ENCODE data around the gene PIGK. TPM values are rescaled to one million over a fixed set of nuclear protein-coding genes. Genes with fewer than 3 reads are reported as not detected.
A peak's percentile ranks its signal among the peaks of the same experiment; 100 is the strongest.
"Not testable (repeated sequence)": the region's sequence is repeated elsewhere in the genome, so short reads cannot be mapped to it uniquely, and the experiment has no call there.

Gene PIGK
- total RNA-seq: 10 to 100 TPM; 29.3 to 34.2 TPM
- long read RNA-seq, full-length matches to known transcripts: 30 of 31 reads
- long read RNA-seq, partial matches to known transcripts: 0 of 31 reads
- long read RNA-seq, other reads (novel, unspliced or antisense): 1 of 31 reads

DNA sequence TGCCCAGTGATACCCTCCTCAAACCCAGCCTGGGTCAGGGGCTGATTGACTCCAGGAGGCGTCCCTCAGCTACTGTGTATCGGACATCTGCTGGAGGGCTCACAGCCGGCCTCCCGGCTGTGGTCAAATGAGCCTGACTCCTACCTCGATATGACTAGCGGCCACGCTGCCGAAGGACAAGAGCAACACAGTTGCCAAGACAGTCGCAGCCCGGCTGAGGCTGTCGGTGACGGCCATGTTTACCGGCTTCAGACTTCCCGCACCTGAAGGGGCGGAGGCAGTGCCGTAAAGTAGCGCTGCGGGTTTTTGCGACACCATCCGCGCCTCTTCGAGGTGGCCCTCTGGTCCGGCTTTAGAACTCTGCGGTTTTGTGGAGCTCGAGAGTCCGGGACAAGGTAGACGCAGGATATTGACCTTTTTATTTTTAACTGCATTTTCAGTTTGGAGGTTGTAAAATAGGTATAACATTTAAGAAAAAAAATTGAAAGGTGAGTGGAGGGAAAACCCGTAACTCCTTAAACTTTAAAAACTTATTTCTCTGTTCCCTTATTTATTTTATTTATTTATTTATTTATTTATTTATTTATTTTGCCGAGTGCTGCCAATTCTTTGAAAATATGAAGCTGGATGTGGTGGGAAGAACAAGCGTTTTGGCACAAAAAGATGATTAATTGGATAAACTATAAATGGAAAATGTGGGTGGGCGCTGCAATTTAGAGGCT is at the start of gene PIGK:
Gene PIGK (minus strand): TSS at position 265 of the 722 bp plus-strand sequence. CDS start 28 bp downstream, at position 237.
- intact Hi-C loops (cut with DNase I): no loop called here
- peak; percentile 98 to 99 for ATAC-seq
- peak; percentile 89 for DNase-seq

GRCh38 chr1:77267035-77267434 is 47.8 kb upstream of the PIGK start:
- intact Hi-C loops (cut with DNase I): no loop called here
- ATAC-seq (no peak), DNase-seq (no peak)

DNA sequence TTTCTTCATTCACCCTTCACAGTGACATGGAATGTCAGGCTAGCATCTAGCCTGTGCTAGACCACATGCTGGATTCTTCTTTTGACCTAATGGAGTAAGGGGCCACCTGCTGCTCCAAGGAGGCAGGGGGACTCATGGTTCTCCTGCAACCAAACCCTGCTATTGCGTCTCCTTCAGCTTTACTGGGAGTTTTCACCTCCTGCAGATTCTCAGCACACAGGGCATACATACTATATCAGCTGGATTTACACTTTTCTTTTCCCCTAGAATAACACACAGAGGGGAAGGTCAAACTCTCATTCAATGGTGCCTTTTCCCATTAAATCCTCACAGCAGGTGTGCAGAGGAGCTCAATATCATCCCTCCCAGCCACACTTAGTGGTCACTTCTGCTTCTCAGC is 46.0 kb upstream of the PIGK start:
- DNase-seq (no peak), ATAC-seq (no peak)
- intact Hi-C loops (cut with DNase I): no loop called here

- no peak for ATAC-seq
- DNase-seq: no peak
- intact Hi-C loops (cut with DNase I): no loop called here
Measured at GRCh38 chr1:77263708-77264107, 44.5 kb upstream of the PIGK start.

DNA sequence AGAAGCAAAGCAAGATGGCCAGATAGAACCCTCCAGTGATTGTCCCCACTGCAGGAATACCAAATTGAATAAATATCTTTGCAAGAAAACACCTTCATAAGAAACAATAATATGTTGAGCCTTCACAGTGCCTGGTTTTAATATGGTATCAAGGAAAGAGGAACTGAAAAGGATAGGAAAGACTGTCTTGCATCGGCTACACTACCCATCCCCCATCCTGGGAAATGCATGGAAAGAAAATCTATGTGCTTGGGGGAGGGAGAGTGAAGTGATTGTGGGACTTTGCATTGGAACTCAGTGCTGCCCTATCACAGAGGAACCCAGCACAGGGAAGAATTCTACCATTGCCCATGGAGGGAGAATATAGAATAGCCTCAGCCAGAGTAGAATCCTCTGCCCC is 34.0 kb upstream of the PIGK start:
- no peak for DNase-seq
- no peak for ATAC-seq

DNA sequence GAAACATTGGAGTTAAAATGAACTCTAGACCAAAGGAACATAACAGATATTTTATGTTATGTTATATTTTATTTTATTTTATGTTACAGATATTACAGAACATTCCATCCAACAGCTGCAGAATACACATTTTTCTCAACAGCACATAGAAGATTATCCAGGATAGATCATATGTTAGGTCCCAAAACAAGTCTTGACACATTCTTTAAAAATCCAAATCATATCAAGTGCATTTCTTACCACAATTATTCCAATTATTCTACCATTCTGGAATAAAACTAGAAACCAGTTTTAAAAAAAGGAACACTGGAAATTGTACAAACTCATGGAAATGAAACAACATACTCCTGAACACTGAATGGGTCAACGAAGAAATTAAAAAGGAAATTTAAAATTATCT is 30.9 kb upstream of the PIGK start:
- intact Hi-C loops (cut with DNase I): no loop called here
- no peak for DNase-seq
- ATAC-seq: no peak

More for the DNA sequence above, 34.0 kb upstream of the PIGK start:
- intact Hi-C loops (cut with DNase I): no loop called here

GRCh38 chr1:77245830-77246229 is 26.6 kb upstream of the PIGK start:
- intact Hi-C loops (cut with DNase I): no loop called here
- DNase-seq (no peak), ATAC-seq (no peak)

DNA sequence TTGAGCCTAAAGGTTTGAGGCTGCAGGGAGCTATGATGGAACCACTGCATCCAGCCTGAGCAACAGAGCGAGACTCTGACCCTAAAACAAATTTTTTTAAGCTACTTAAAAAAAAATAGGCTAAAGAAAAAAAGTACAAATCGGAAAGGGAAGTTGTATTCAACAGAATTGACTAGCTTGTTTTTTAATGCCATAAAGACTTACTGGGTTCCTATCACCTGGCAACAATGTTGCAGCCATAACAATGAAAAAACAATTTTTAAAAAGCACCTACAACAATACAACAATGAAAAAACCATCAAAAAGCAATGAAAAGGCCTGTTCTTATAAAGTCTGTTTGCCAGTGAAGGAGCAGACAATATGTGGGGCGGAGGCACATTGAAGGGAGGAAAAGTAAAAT is 20.1 kb upstream of the PIGK start:
- DNase-seq (no peak), ATAC-seq (no peak)
- intact Hi-C loops (cut with DNase I): no loop called here

GRCh38 chr1:77238462-77238861 is 19.2 kb upstream of the PIGK start:
- intact Hi-C loops (cut with DNase I): no loop called here
- ATAC-seq (no peak), DNase-seq (no peak)

DNA sequence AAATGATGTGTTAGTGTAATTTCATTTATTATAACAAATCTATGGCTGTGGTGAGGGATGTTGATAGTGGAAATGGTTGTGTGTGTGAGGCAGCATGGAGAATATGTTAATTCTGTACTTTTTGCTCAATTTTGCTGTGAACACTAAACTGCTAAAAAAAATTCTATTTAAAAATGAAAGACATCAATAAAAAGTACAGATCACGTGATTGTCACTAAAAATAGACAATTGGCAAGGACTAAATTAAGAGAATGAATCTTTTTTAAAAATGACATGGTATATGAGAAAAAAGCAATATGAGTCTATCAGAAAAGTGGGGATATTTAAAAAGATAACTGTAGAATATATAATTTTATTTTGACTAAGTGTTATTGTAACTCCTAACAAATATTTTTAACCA is 15.7 kb upstream of the PIGK start:
- intact Hi-C loops (cut with DNase I): no loop called here
- ATAC-seq: no peak
- no peak for DNase-seq

DNA sequence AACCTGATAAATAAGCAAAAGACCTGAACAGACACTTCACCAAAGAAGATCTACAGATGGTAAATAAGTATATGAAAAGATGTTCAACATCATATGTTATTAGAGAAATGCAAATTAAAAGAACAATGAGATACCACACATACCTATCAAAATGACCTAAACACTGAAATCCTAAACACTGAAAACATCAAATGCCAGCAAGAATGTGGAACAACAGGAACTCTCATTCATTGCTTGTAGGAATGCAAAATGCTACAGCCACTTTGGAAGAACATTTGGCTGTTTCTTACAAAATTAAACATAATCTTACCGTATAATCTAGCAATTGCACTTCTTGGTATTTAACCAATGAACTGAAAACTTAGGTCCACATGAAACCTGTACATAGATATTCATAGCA is 14.9 kb upstream of the PIGK start:
- ATAC-seq (no peak), DNase-seq (no peak)
- intact Hi-C loops (cut with DNase I): no loop called here

DNA sequence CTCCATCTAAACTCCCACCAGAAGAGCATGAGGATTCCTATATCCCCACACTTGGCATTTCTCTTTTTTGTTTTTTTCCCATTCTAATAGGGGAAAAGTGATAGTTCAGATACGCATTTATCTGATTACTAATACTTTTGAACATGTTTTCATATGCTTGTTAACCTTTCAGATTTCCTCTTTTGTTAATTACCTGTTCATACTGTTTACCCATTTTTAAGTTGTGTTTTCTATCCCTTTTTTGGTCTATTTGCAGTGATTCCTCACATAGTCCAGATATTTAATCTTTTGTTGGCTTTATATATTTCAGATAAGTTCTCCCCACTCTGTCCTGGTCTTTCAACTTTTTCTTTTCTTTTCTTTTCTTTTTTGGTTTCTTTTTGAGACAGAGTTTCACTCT is 13.6 kb upstream of the PIGK start:
- ATAC-seq: no peak
- intact Hi-C loops (cut with DNase I): no loop called here
- DNase-seq: no peak

DNA sequence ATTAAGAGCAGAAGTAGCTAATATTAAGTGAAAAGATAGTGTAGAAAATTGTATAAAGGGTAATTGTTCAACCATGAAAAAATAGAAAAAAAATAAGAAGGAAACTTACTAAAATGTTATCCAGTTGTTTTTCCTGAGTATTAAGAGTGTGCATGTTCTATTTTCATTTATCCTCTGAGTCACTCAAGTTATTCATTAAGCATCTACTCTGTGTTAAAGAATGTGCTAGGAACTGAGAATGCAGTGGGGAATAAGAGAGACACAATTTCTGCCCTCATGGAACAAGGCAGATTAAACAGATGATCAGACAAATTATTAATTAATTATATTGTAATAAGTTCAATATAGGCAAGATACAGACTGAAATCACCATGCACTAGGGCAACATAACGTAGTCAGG is 10.8 kb upstream of the PIGK start:
- DNase-seq (no peak), ATAC-seq (no peak)
- intact Hi-C loops (cut with DNase I): no loop called here

- DNase-seq (no peak), ATAC-seq (no peak)
- intact Hi-C loops (cut with DNase I): no loop called here
Measured at GRCh38 chr1:77228836-77229235, 9.6 kb upstream of the PIGK start.

GRCh38 chr1:77227381-77227780 is 8.2 kb upstream of the PIGK start:
- intact Hi-C loops (cut with DNase I): no loop called here
- no peak for DNase-seq
- no peak for ATAC-seq

GRCh38 chr1:77222496-77222895 is 3.3 kb upstream of the PIGK start:
- DNase-seq (no peak), ATAC-seq (no peak)
- intact Hi-C loops (cut with DNase I): no loop called here

GRCh38 chr1:77220687-77221463 is 1.6 kb upstream of the PIGK start:
- ATAC-seq (peak in 1 of 2 donors; percentile 24), DNase-seq (no peak)
- intact Hi-C loops (cut with DNase I): no loop called here

DNA sequence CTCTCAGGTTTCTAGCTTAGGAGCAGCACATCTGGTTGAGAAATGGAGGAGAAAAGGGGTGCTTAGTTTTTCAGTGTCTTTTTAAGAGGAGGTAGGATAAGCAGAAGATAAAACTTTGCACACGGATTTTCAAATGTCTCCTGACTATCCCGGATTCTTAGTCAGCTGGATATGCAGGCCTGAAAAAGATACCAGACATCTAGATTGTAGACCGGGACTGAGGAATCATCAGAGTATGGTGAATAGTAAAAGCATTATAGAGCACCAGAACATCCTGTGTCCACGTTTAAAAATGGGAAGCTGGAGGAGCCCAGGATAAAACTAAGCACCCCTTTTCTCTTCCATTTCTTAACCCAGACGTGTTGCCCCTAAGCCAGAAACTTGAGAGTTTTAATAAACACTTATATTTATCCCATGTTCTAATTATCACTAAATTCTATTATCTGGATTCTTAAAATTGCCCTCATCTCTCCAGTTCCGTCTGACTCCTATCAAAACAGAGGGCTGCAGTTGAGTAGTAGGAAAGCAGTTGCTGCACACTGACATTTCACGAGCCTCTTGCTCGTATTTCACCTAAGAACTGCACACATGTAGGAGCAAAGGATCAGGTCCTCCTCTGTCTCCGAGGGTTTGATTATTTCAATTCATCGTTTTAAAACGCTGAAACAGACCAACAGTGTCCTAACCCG is 609 bp downstream of the PIGK start:
- intact Hi-C loops (cut with DNase I): no loop called here
- ATAC-seq (peak; percentile 54 to 66), DNase-seq (no peak)

- intact Hi-C loops (cut with DNase I); ATAC-seq; DNase-seq: not testable (repeated sequence)
Measured at GRCh38 chr1:77204043-77204442, 15.2 kb downstream of the PIGK start.

DNA sequence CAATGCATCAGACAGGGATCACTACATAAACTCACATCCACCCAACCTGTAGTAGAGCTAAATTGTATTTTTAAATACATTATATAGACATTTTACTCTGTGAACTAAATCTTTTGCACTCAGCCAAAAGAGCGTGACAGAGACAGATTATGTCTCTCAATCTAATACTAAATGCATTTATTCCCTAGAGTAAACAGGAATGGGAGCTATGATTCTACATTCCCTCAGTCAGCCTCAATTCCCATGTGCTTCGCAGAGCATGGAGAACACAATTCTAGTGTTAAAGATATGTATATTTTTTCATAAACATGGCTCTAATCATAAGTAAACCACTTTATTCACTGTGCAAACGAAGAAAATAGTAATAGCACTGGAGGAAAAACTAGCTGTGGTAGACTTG is 16.5 kb downstream of the PIGK start:
- DNase-seq (no peak), ATAC-seq (no peak)
- intact Hi-C loops (cut with DNase I): no loop called here

Measured in left cardiac atrium (tissue), 4 donors.